SK-N-MC (cell line): ENCODE data around the gene PACSIN2.

Experiments used
- EZH2 ChIP-seq: fragments of 200-600 bp; sonication (generic); IDR thresholded peaks from one replicate; pipeline ENCODE4 v1.6.1; 2017; ENCODE audit warnings: antibody characterized with exemption
- POLR2AphosphoS5 ChIP-seq: IDR thresholded peaks from 2 replicates; pipeline ENCODE4 v1.6.1; 2012; ENCODE audit warnings: mild to moderate bottlenecking, low read depth, low read length, borderline replicate concordance

DNA sequence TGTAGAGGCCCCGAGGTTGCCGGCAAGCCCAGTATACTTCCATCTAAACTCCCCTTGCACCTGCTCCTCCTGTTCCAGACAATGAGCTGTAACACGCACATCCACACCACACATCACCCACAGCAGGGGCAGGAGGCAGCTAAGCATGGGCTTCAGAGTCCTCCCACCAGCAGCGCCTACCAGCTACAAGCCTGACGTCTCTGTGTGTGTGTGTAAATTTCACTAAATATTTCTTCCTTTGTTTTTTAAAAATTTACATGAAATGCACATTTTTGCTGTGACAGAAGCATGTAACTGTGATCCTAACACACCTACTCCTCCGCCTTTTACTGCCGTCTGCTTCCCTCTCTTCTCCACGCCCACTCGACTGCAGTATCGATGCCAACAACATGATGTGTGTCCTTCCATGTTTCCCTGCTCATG lies 29.4 kb upstream of the PACSIN2 start:
- no peak for TF ChIP-seq POLR2AphosphoS5
- TF ChIP-seq EZH2 = no peak
